Endothelial cell of umbilical vein (primary cell): Measurements from ENCODE around the gene SLC34A1. TPM values are rescaled to one million over a fixed set of nuclear protein-coding genes. Genes with fewer than 3 reads are reported as not detected.

ENCODE experiments used
- BruUV-seq: library from RNA; stranded (reverse); fragments of 400-500 nt; replicated peaks from 2 replicates; lab custom pipeline; 2021; lab: Mats Ljungman, UMichigan
- CTCF ChIA-PET: fragments of 300-600, 350-600 bp; sonication (Branson Sonifier 250); formaldehyde crosslinking; loops from one replicate; lab custom pipeline; 2021; ENCODE audit warnings: antibody characterized with exemption, inconsistent platforms; lab: Charles Lee
- POLR2A ChIA-PET: fragments of 300-600, 350-600 bp; sonication (Branson Sonifier 250); formaldehyde crosslinking; loops from one replicate; lab custom pipeline; 2021; ENCODE audit warnings: antibody characterized with exemption, inconsistent platforms; lab: Charles Lee
- DNase-seq: peaks from one replicate; pipeline ENCODE4 v3.0.0-alpha.2; 2011; ENCODE audit warnings: low read depth, low spot score
- FAIRE-seq: peaks from 2 replicates; lab custom pipeline; 2011; peaks lifted over from hg19 to GRCh38; lab: Jason Lieb, UNC
- H2AFZ ChIP-seq: 2 replicates; pipeline ENCODE4 v1.6.0; 2012; ENCODE audit warnings: low read depth, low read length, control low read depth, inconsistent platforms
- H3K27ac ChIP-seq: 2 replicates; pipeline ENCODE4 v1.5.1; 2011; ENCODE audit warnings: low read depth, mild to moderate bottlenecking, control low read depth, low read length, moderate library complexity; ENCODE audit not compliant: insufficient read depth
- H3K27me3 ChIP-seq, 2 experiments: 2 replicates each; pipeline versions ENCODE4 v1.6.0 to v1.6.1; 2011; ENCODE audit warnings: low read length in 2 of 2, mixed read lengths in 1 of 2; ENCODE audit not compliant: control insufficient read depth in 2 of 2, insufficient read depth in 2 of 2
- H3K36me3 ChIP-seq, 2 experiments: 2 replicates in 1 of 2; 3 replicates in 1 of 2; pipeline ENCODE4 v1.5.1; 2011; ENCODE audit warnings: low read length in 2 of 2, mild to moderate bottlenecking in 1 of 2, moderate library complexity in 1 of 2; ENCODE audit not compliant: control insufficient read depth in 2 of 2, insufficient read depth in 2 of 2; ENCODE audit errors: extremely low read depth in 1 of 2
- H3K4me1 ChIP-seq: 3 replicates; pipeline ENCODE4 v1.5.1; 2011; ENCODE audit warnings: mild to moderate bottlenecking, low read length; ENCODE audit not compliant: control insufficient read depth, insufficient read depth; ENCODE audit errors: extremely low read depth
- H3K4me2 ChIP-seq: 2 replicates; pipeline ENCODE4 v1.6.1; 2011; ENCODE audit warnings: low read length, control low read depth, mixed read lengths; ENCODE audit not compliant: insufficient read depth
- H3K4me3 ChIP-seq, 3 experiments: fragments of 200-600 bp in 1 of 3; sonication (generic), shearing (Covaris generic) in 1 of 3; replicated peaks in 1 of 3; 2 replicates each; pipeline ENCODE4 v1.5.1; 2011 to 2016; ENCODE audit warnings: control low read depth in 3 of 3, low read length in 3 of 3, mild to moderate bottlenecking in 2 of 3, inconsistent platforms in 1 of 3, low read depth in 1 of 3, moderate library complexity in 1 of 3; ENCODE audit not compliant: insufficient read depth in 1 of 3
- H3K79me2 ChIP-seq: 2 replicates; pipeline ENCODE4 v1.6.0; 2012; ENCODE audit warnings: low read length, inconsistent platforms; ENCODE audit not compliant: control insufficient read depth, insufficient read depth
- H3K9ac ChIP-seq: replicated peaks from 2 replicates; pipeline ENCODE3; 2011; ENCODE audit warnings: low read length, control low read depth; ENCODE audit not compliant: insufficient read depth; ENCODE audit errors: extremely low read depth
- H3K9me1 ChIP-seq: replicated peaks from 3 replicates; pipeline ENCODE4 v1.6.0; 2011; ENCODE audit warnings: mild to moderate bottlenecking, low read length; ENCODE audit not compliant: control insufficient read depth, insufficient read depth; ENCODE audit errors: extremely low read depth
- H3K9me3 ChIP-seq: replicated peaks from 2 replicates; pipeline ENCODE4 v1.5.1; 2012; ENCODE audit warnings: low read length, inconsistent platforms; ENCODE audit not compliant: control insufficient read depth, insufficient read depth
- H4K20me1 ChIP-seq: replicated peaks from 2 replicates; pipeline ENCODE3; 2011; ENCODE audit warnings: mild to moderate bottlenecking, low read length; ENCODE audit not compliant: control insufficient read depth, insufficient read depth; ENCODE audit errors: extremely low read depth
- CTCF ChIP-seq, 2 donors: IDR thresholded peaks; 1 replicate in 1 of 2; 2 replicates in 1 of 2; pipeline ENCODE4 v1.5.1; 2011; ENCODE audit warnings: low read length in 2 of 2, mild to moderate bottlenecking in 2 of 2, moderate library complexity in 2 of 2, control low read depth in 1 of 2, inconsistent platforms in 1 of 2, low read depth in 1 of 2; ENCODE audit not compliant: insufficient read depth in 1 of 2; ENCODE audit errors: extremely low read depth in 1 of 2
- EZH2 ChIP-seq: IDR thresholded peaks from 2 replicates; pipeline ENCODE4 v1.6.1; 2012; ENCODE audit warnings: borderline replicate concordance, low read depth, mild to moderate bottlenecking, moderate library complexity, low read length, inconsistent platforms; ENCODE audit not compliant: severe bottlenecking
- FOS ChIP-seq: IDR thresholded peaks from 2 replicates; pipeline ENCODE4 v1.6.1; 2011; ENCODE audit warnings: mild to moderate bottlenecking, low read length, moderate library complexity, borderline replicate concordance; ENCODE audit not compliant: insufficient read depth
- GATA2 ChIP-seq: IDR thresholded peaks from 2 replicates; pipeline ENCODE4 v1.7.0; 2011; ENCODE audit warnings: low read depth, mild to moderate bottlenecking, moderate library complexity, mixed read lengths, low read length; ENCODE audit not compliant: insufficient read length, insufficient read depth
- JUN ChIP-seq: IDR thresholded peaks from 2 replicates; pipeline ENCODE4 v1.6.1; 2011; ENCODE audit warnings: borderline replicate concordance, low read depth; ENCODE audit not compliant: insufficient read length, insufficient read depth
- MAX ChIP-seq: IDR thresholded peaks from 2 replicates; pipeline ENCODE4 v1.6.1; 2011; ENCODE audit not compliant: insufficient read depth, insufficient read length
- MYC ChIP-seq: IDR thresholded peaks from one replicate; pipeline ENCODE4 v1.6.1; 2011; ENCODE audit warnings: mild to moderate bottlenecking, low read depth, low read length
- POLR2A ChIP-seq: IDR thresholded peaks from 2 replicates; pipeline ENCODE4 v1.6.1; 2012; ENCODE audit warnings: low read depth, mild to moderate bottlenecking, control low read depth, low read length
- POLR2AphosphoS5 ChIP-seq: IDR thresholded peaks from 2 replicates; pipeline ENCODE4 v1.6.1; 2012; ENCODE audit warnings: low read depth, mild to moderate bottlenecking, control low read depth, low read length, moderate library complexity; ENCODE audit not compliant: insufficient read depth
- dilution Hi-C: fragments of 300-500 bp; cut with MboI; formaldehyde crosslinking; loops from one replicate; pipeline ENCODE4 v1.15.0; 2019; ENCODE audit warnings: low sequenced_read_pairs; ENCODE audit not compliant: extremely low pct_ligation_motif_present
- intact Hi-C: fragments of 100-400 bp; cut with micrococcal nuclease; formaldehyde crosslinking; loops from one replicate; pipeline ENCODE4 v1.10.0; 2022
- polyA plus RNA-seq, 4 experiments: library from polyadenylated mRNA; depleted of rRNA in 3 of 4; stranded (reverse) in 3 of 4; unstranded in 1 of 4; fragments of >200 nt; gene quantifications; 2 replicates each; pipeline versions ENCODE4 v1.2.1 to v1.2.3, GENCODE V29; 2011 to 2012; ENCODE audit warnings: missing spikeins in 1 of 4
- total RNA-seq: library from RNA; stranded (reverse); gene quantifications from 2 replicates; pipeline ENCODE4 v1.2.3, GENCODE V29; 2021

SLC34A1 gene
- total and polyA plus RNA-seq, 2 donors (not counting 3 experiments of a cell fraction or from before 2014, with no cell fraction given) = not detected

- DNase-seq = no peak
- no peak within 1 kb of the TSS for H2AFZ ChIP-seq
- POLR2A ChIA-PET = no interaction called here
Measured at GRCh38 chr5:177409043-177409801, 25.0 kb downstream of the SLC34A1 start, which contains the start of gene F12. TSS of gene F12 (minus strand) at chr5:177409564. CDS start at chr5:177409527, 37 bp downstream.

More at GRCh38 chr5:177409043-177409801, 25.0 kb downstream of the SLC34A1 start, which contains the start of gene F12:
- intact Hi-C loops = no loop called here
- Histone ChIP-seq H3K9ac (no peak within 1 kb of the TSS), H3K79me2 (no peaks in the 10 kb centered on the region), H3K27ac (no peak within 1 kb of the TSS), H3K27me3 (peaks cover 0 to 6% of the 10 kb centered on the region in 2 experiments), H3K9me3 (no peaks in the 10 kb centered on the region), H3K36me3 (no peaks in the 10 kb centered on the region), H3K9me1 (no peaks in the 10 kb centered on the region), H4K20me1 (no peaks in the 10 kb centered on the region), H3K4me2 (no peak within 1 kb of the TSS), H3K4me3 (no peak within 1 kb of the TSS), H3K4me1 (peaks cover 5% of the 10 kb centered on the region)
- CTCF ChIA-PET = interaction anchor here (0.8 to 2.6 kb wide), 11 partner anchors 12 to 99 kb away, joined by 3 to 14 read pairs (median 5); partner anchors contain the start of gene GRK6
- dilution Hi-C loops = no loop called here
- no TSS peak for BruUV-seq
- FAIRE-seq = no peak
- TF ChIP-seq POLR2A (no peak), JUN (no peak), EZH2 (no peak), POLR2AphosphoS5 (no peak), MAX (no peak), CTCF (IDR thresholded peaks at IDR 0.05; ENCODE audit: extremely low read depth in 1 of 2, insufficient read depth in 1 of 2, low read depth in 1 of 2, low read length in 2 of 2) (no peak), FOS (no peak), MYC (no peak), GATA2 (no peak)
